ENCODE measurements around the gene KLHL9. TPM values are rescaled to one million over a fixed set of nuclear protein-coding genes. Genes with fewer than 3 reads are reported as not detected.

Gene KLHL9
- total RNA-seq, 1 donor from 2014 or later = 13.1 TPM

GRCh38 chr9:21331676-21332402, 3.4 kb downstream of the KLHL9 start:
- TF ChIP-seq CTCF (conservative IDR thresholded peaks at IDR 0.05; ENCODE audit: low read depth, low read length) = no peak
- no peak for DNase-seq (ENCODE audit: low read depth)
- H3K4me3 ChIP-seq (ENCODE audit: low read depth, low read length) = peak overlapping the region; percentile 10

GRCh38 chr9:21326526-21327139, 8.6 kb downstream of the KLHL9 start:
- no peak overlapping the region for H3K4me3 ChIP-seq (ENCODE audit: low read depth, low read length)
- DNase-seq (ENCODE audit: low read depth) = no peak
- TF ChIP-seq CTCF (conservative IDR thresholded peaks at IDR 0.05; ENCODE audit: low read depth, low read length) = peak; percentile 70

GRCh38 chr9:21324047-21324446, 11.2 kb downstream of the KLHL9 start:
- DNase-seq (ENCODE audit: low read depth) = no peak
- no peak for TF ChIP-seq CTCF (conservative IDR thresholded peaks at IDR 0.05; ENCODE audit: low read depth, low read length)

GRCh38 chr9:21322911-21323461, 12.2 kb downstream of the KLHL9 start:
- no peak overlapping the region for H3K4me3 ChIP-seq (ENCODE audit: low read depth, low read length)
- TF ChIP-seq CTCF (conservative IDR thresholded peaks at IDR 0.05; ENCODE audit: low read depth, low read length) = no peak
- DNase-seq (ENCODE audit: low read depth) = no peak

More at GRCh38 chr9:21324047-21324446, 11.2 kb downstream of the KLHL9 start:
- no peak overlapping the region for H3K4me3 ChIP-seq (ENCODE audit: low read depth, low read length)

GRCh38 chr9:21320465-21320864, 14.7 kb downstream of the KLHL9 start:
- no peak for TF ChIP-seq CTCF (conservative IDR thresholded peaks at IDR 0.05; ENCODE audit: low read depth, low read length)
- DNase-seq (ENCODE audit: low read depth) = no peak

GRCh38 chr9:21317956-21318923, 17.0 kb downstream of the KLHL9 start:
- no peak overlapping the region for H3K4me3 ChIP-seq (ENCODE audit: low read depth, low read length)
- DNase-seq (ENCODE audit: low read depth) = no peak
- peak; percentile 78 for TF ChIP-seq CTCF (conservative IDR thresholded peaks at IDR 0.05; ENCODE audit: low read depth, low read length)

More at GRCh38 chr9:21320465-21320864, 14.7 kb downstream of the KLHL9 start:
- H3K4me3 ChIP-seq (ENCODE audit: low read depth, low read length) = no peak overlapping the region

Measured in epithelial cell of proximal tubule (primary cell).